HepG2 (cell line): ENCODE results near the gene ANTXR1. TPM values are rescaled to one million over a fixed set of nuclear protein-coding genes. Genes with fewer than 3 reads are reported as not detected.
A peak's percentile ranks its signal among the peaks of the same experiment; 100 is the strongest.

Experiments
- CTCF ChIP-seq: sonication (generic); formaldehyde crosslinking; IDR thresholded peaks from 2 replicates; pipeline ENCODE4 v1.5.0; 2020; ENCODE audit warnings: mild to moderate bottlenecking, missing genetic modification reagents, moderate library complexity
- ELF3 ChIP-seq: IDR thresholded peaks from 2 replicates; pipeline ENCODE4 v1.6.1; 2016; ENCODE audit warnings: missing genetic modification reagents, missing compliant biosample characterization
- ELF4 ChIP-seq: sonication (generic); formaldehyde crosslinking; IDR thresholded peaks from 2 replicates; pipeline ENCODE4 v1.5.0; 2020; ENCODE audit warnings: missing genetic modification reagents, mild to moderate bottlenecking, moderate library complexity, borderline replicate concordance
- HMGXB3 ChIP-seq: sonication (generic); formaldehyde crosslinking; IDR thresholded peaks from 2 replicates; pipeline ENCODE4 v1.4.0; 2020; ENCODE audit warnings: missing genetic modification reagents, borderline replicate concordance
- JDP2 ChIP-seq: sonication (generic); formaldehyde crosslinking; IDR thresholded peaks from 2 replicates; pipeline ENCODE4 v1.8.1; 2022; ENCODE audit warnings: missing genetic modification reagents, borderline replicate concordance
- NR2F6 ChIP-seq, 2 experiments: IDR thresholded peaks; 2 replicates each; pipeline ENCODE4 v1.6.1; 2016; ENCODE audit warnings: antibody characterized with exemption in 1 of 2, mild to moderate bottlenecking in 1 of 2
- PRDM15 ChIP-seq: sonication (generic); formaldehyde crosslinking; IDR thresholded peaks from 2 replicates; pipeline ENCODE4 v1.4.0; 2020; ENCODE audit warnings: missing genetic modification reagents
- ZFP1 ChIP-seq: IDR thresholded peaks from 2 replicates; pipeline ENCODE4 v1.6.1; 2016
- ZMYM4 ChIP-seq: sonication (generic); formaldehyde crosslinking; IDR thresholded peaks from 2 replicates; pipeline ENCODE4 v1.8.1; 2023; ENCODE audit warnings: mild to moderate bottlenecking, missing genetic modification reagents
- ZNF251 ChIP-seq: sonication (generic); formaldehyde crosslinking; IDR thresholded peaks from 2 replicates; pipeline ENCODE4 v1.9.0; 2021; ENCODE audit warnings: mild to moderate bottlenecking, missing genetic modification reagents
- ZNF367 ChIP-seq: sonication (generic); formaldehyde crosslinking; IDR thresholded peaks from 2 replicates; pipeline ENCODE4 v1.4.0; 2020; ENCODE audit warnings: missing genetic modification reagents, borderline replicate concordance
- ZNF7 ChIP-seq: IDR thresholded peaks from 2 replicates; pipeline ENCODE4 v1.6.1; 2016; ENCODE audit warnings: missing biosample characterization, missing genetic modification reagents
- polyA plus RNA-seq, 8 experiments: library from polyadenylated mRNA; depleted of rRNA in 3 of 8; stranded (reverse) in 7 of 8; unstranded in 1 of 8; fragments of >200 nt; fragmentation: Illumina TruSeq in 4 of 8; extraction: Trizol in 4 of 8; gene quantifications; 2 replicates each; pipeline versions ENCODE4 v1.2.1 to v1.2.3, GENCODE V29; 2011 to 2016; ENCODE audit warnings: low read depth in 4 of 8, missing spikeins in 1 of 8, mixed read lengths in 1 of 8; ENCODE audit not compliant: insufficient read depth in 1 of 8
- total RNA-seq, 5 experiments: library from RNA; depleted of rRNA; stranded (reverse); fragments of >200 nt; fragmentation: Illumina TruSeq; extraction: Trizol; gene quantifications; 2 replicates each; pipeline ENCODE4 v1.2.3, GENCODE V29; 2016; ENCODE audit warnings: low read depth in 1 of 5
- TF ChIP-seq, protein P1 (sequence below): sonication (generic); formaldehyde crosslinking; IDR thresholded peaks from 2 replicates; pipeline ENCODE4 v1.5.1; 2020; ENCODE audit warnings: mild to moderate bottlenecking, missing genetic modification reagents, moderate library complexity

Gene ANTXR1
- total and polyA plus RNA-seq, 2 of the 13 experiments (the other 11 are each of a cell fraction or from before 2014, with no cell fraction given), result 4.5 to 12.7 TPM

DNA sequence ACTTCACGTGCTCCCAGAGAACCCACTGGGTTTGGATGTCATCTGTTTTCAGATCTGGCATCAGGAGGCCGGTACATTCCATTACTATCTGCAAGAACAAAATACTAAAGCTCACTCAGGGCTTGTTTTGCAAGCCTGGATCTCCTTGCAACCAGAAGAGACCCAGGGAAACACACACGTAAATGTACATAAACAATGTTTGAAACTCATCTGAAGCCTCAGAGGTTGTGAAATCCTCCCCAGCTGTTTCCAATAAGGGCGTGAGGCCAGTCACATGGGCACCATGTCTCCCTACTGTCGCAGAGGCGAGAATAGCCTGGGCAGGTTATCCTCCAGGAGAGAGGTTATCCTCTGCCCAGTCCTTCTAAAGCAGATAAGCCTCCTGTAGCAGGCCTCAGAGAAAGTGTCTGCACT, 187.1 kb downstream of the ANTXR1 start (continued):
- TF ChIP-seq, protein P1, sequence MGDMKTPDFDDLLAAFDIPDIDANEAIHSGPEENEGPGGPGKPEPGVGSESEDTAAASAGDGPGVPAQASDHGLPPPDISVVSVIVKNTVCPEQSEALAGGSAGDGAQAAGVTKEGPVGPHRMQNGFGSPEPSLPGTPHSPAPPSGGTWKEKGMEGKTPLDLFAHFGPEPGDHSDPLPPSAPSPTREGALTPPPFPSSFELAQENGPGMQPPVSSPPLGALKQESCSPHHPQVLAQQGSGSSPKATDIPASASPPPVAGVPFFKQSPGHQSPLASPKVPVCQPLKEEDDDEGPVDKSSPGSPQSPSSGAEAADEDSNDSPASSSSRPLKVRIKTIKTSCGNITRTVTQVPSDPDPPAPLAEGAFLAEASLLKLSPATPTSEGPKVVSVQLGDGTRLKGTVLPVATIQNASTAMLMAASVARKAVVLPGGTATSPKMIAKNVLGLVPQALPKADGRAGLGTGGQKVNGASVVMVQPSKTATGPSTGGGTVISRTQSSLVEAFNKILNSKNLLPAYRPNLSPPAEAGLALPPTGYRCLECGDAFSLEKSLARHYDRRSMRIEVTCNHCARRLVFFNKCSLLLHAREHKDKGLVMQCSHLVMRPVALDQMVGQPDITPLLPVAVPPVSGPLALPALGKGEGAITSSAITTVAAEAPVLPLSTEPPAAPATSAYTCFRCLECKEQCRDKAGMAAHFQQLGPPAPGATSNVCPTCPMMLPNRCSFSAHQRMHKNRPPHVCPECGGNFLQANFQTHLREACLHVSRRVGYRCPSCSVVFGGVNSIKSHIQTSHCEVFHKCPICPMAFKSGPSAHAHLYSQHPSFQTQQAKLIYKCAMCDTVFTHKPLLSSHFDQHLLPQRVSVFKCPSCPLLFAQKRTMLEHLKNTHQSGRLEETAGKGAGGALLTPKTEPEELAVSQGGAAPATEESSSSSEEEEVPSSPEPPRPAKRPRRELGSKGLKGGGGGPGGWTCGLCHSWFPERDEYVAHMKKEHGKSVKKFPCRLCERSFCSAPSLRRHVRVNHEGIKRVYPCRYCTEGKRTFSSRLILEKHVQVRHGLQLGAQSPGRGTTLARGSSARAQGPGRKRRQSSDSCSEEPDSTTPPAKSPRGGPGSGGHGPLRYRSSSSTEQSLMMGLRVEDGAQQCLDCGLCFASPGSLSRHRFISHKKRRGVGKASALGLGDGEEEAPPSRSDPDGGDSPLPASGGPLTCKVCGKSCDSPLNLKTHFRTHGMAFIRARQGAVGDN (CRISPR knock-in tag), result no peak
- TF ChIP-seq ZNF7 (CRISPR knock-in tag) (no peak), ZNF367 (CRISPR knock-in tag) (no peak), ELF4 (CRISPR knock-in tag) (no peak), ELF3 (CRISPR knock-in tag) (peak; percentile 58), ZFP1 (CRISPR knock-in tag) (no peak), ZMYM4 (CRISPR knock-in tag) (peak; percentile 86), CTCF (CRISPR knock-in tag) (no peak), HMGXB3 (CRISPR knock-in tag) (peak; percentile 42; the same call in 1 of the 2 replicates), NR2F6 (IDR thresholded peaks at IDR 0.05) (no peak), NR2F6 (CRISPR knock-in tag; IDR thresholded peaks at IDR 0.05) (0 out of 2 replicates have a peak, but pooled peaks have one; percentile 36), PRDM15 (CRISPR knock-in tag) (no peak), JDP2 (CRISPR knock-in tag) (no peak), ZNF251 (CRISPR knock-in tag) (no peak)
